ENCODE data around the gene CPNE6. TPM values are rescaled to one million over a fixed set of nuclear protein-coding genes. Genes with fewer than 3 reads are reported as not detected.
"Not testable (repeated sequence)": the region's sequence is repeated elsewhere in the genome, so short reads cannot be mapped to it uniquely, and the experiment has no call there.

Gene CPNE6
- total and polyA plus RNA-seq, 2 of the 8 experiments (the other 6 are each of a cell fraction or from before 2014, with no cell fraction given): 0.05 TPM; not detected in 1

DNA sequence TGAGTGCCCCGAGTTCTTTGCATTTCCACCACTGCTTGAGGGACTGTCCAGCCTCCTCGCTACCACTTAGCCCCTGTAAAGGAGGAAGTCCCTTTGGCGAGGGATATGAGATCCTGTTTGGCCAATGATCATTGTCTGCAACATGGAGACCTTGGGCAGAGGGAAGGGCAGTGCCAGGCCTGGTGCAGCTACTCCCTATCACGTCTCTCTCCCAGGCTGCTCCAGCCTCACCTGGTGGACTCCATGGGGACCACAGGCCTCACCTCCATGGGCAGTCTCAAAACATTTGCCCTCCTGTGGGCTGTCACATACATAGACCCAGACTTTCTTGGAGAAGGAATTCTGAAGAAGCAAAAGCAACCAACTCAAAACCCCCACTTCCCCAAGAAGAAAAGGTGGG, 35.6 kb upstream of the CPNE6 start:
- H2BK20ac ChIP-seq (ENCODE audit: low read length); H3K4ac ChIP-seq (replicated peaks; ENCODE audit: insufficient read length, low read depth, low read length); H2BK120ac ChIP-seq (replicated peaks; ENCODE audit: low read depth, low read length); FAIRE-seq; H2BK5ac ChIP-seq (ENCODE audit: low read depth, low read length); H3K79me2 ChIP-seq (ENCODE audit: control insufficient read depth in 1 of 2, insufficient read depth in 2 of 2, low read length in 2 of 2); H3K27me3 ChIP-seq (replicated peaks in 1 of 4; ENCODE audit: control insufficient read depth in 3 of 4, extremely low read depth in 1 of 4, insufficient read depth in 3 of 4, low read length in 3 of 4); H4K20me1 ChIP-seq (replicated peaks in 1 of 2; ENCODE audit: control insufficient read depth in 1 of 2, insufficient read depth in 2 of 2, low read length in 2 of 2); H3K79me1 ChIP-seq (ENCODE audit: low read depth, low read length); H3K18ac ChIP-seq (ENCODE audit: extremely low read depth, low read length); H3K9me3 ChIP-seq (ENCODE audit: insufficient read depth in 2 of 2, low read depth in 1 of 2, low read length in 1 of 2); H3K23me2 ChIP-seq (ENCODE audit: low read depth, low read length); H4K8ac ChIP-seq (ENCODE audit: extremely low read depth, insufficient read depth, low read length); H3K23ac ChIP-seq (ENCODE audit: insufficient read length); H2AK5ac ChIP-seq (ENCODE audit: low read depth, low read length); H3K14ac ChIP-seq (ENCODE audit: insufficient read length); H2AFZ ChIP-seq (ENCODE audit: low read length); DNase-seq (ENCODE audit: low read depth in 1 of 2, low spot score in 2 of 2); H3K36me3 ChIP-seq (ENCODE audit: control insufficient read depth in 2 of 4, insufficient read depth in 4 of 4, low read length in 3 of 4); H2BK15ac ChIP-seq (ENCODE audit: low read length); H3K27ac ChIP-seq (ENCODE audit: low read depth, low read length); H4K91ac ChIP-seq (replicated peaks; ENCODE audit: insufficient read length, low read length); H3K56ac ChIP-seq (replicated peaks; ENCODE audit: insufficient read length, low read depth, low read length); H3K4me1 ChIP-seq (replicated peaks in 1 of 4; ENCODE audit: control insufficient read depth in 3 of 4, insufficient read depth in 4 of 4, low read length in 3 of 4); H3K9ac ChIP-seq (replicated peaks in 1 of 4; ENCODE audit: extremely low read depth in 1 of 4, low read depth in 3 of 4, low read length in 3 of 4); H4K5ac ChIP-seq (ENCODE audit: insufficient read length, low read depth, low read length): not testable (repeated sequence)
- ChIA-PET CTCF (ENCODE audit: partially characterized antibody) (interaction anchor here (0.8 to 3.4 kb wide), 11 partner anchors 11 to 405 kb away, joined by 3 to 12 read pairs (median 4); partner anchors contain the start of gene IRF9), POLR2A (ENCODE audit: partially characterized antibody) (interaction anchor here (1.6 to 2.7 kb wide), 2 partner anchors 46 to 59 kb away, joined by 3 to 9 read pairs; partner anchors contain the start of gene PCK2)
- Histone ChIP-seq H3K4me2 (ENCODE audit: insufficient read depth in 1 of 2, low read depth in 2 of 2, low read length in 2 of 2) (peak overlapping the region; percentile 50 to 83), H2BK12ac (ENCODE audit: low read depth, low read length) (peak overlapping the region; percentile 60; the same call in 1 of the 2 replicates), H3K4me3 (ENCODE audit: extremely low read depth in 1 of 4, insufficient read depth in 2 of 4, low read depth in 3 of 4, low read length in 4 of 4) (peak overlapping the region in 3 of 4 experiments; percentile 45 to 72 (median 69); a peak in 6 of 8 replicates)
- WGBS, 2 experiments (ENCODE audit: extremely low coverage in 1 of 2, insufficient coverage in 1 of 2, insufficient read length in 1 of 2, insufficient replicate concordance in 2 of 2, low coverage in 1 of 2, low lambda C conversion rate in 2 of 2, missing lambda C conversion rate in 1 of 2): 46% methylated on average over 3 of the region's 4 CpGs; no CpG with 5 or more reads in 1 of the 2 experiments

All from H1 (cell line).